NCI-H2227 treated with DMSO at 0.1 percent for 48 hours (cell line): ENCODE measurements around the gene BTF3.
A peak's percentile ranks its signal among the peaks of the same experiment; 100 is the strongest.
"Not testable (repeated sequence)": the region's sequence is repeated elsewhere in the genome, so short reads cannot be mapped to it uniquely, and the experiment has no call there.

Experiments used
- DNase-seq: peaks from one replicate; lab custom pipeline; 2025; lab: John Stamatoyannopoulos, UW

BTF3 gene

DNA sequence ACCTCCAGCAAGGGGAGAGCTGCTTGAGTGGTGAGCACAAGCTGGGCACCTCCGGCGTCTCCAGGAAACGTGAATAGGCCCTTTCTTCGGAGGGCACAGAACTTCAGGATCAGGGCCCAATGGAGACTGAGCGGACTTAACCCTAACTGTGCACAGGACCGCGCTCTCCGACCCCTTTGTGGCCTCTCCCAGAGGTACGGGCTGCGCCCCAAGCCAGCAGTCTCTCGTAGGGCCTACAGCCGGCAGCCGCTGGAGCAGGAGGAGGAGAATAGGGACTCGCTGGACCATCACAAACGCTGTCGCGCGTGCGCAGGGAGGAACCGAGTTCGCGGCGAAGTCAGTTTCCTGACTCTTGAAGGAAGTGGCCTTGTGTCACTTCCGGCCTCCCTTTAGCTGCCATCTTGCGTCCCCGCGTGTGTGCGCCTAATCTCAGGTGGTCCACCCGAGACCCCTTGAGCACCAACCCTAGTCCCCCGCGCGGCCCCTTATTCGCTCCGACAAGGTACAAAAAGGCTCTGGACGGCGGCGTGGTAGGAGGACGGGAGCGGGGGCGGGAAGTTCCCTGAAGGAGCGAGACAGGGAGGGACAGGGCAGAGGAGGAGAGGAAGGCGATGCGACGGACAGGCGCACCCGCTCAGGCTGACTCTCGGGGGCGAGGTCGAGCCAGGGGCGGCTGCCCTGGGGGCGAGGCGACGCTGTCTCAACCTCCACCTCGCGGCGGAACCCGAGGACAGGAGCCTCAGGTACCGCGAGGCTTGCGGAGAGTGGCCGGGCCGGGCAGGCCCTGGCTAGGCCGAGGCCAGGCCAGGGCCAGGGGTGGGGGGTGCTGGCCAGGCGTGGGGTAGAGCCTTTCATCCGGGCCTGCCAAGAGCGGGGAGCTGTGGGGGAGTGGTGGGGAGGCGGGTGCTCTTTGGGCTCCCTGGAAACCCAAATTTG lies at the start of gene BTF3:
Gene BTF3, plus strand, starts transcription at position 386 of the 936 bp plus-strand sequence. Its CDS starts 226 bp downstream, at position 612.
- peak; percentile 92 for DNase-seq

DNA sequence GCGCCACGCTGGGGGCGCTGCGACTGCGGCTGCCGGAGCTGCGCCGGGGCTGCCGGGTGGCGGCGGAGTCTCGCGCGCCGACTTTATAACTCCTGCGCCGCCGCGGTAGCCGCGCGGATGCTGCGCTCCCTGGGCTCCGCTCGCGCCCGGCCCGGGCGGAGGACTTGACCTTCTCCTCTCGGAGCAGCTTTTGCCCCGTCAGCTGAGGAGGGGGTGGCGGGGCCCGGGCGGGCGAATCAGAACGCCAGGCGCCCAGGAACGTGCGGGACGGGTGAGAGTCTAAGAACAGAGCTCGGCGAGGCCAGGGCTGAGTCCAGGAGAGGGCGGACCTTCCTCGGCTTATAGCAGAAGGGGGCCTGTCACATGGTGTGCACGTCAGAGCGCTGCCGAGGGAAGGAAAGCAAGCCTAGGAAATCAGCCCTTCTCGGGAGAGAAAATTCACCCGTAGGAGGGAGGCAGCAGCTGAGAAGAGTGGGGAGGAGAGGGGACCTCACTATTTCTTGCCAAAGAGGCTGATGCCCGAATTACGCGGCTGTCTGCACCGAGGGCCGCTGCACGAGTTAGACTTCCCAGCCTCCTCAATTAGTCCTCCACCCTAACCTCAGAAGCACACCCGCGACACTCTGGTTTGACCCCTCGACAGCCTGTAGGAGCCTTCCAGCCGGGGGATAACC lies 49.6 kb upstream of the BTF3 start, which contains the start of gene FOXD1:
Gene FOXD1, minus strand, starts transcription at position 315 of the 674 bp plus-strand sequence. CDS start 415 bp downstream, outside the sequence.
- peak; percentile 40 for DNase-seq

DNA sequence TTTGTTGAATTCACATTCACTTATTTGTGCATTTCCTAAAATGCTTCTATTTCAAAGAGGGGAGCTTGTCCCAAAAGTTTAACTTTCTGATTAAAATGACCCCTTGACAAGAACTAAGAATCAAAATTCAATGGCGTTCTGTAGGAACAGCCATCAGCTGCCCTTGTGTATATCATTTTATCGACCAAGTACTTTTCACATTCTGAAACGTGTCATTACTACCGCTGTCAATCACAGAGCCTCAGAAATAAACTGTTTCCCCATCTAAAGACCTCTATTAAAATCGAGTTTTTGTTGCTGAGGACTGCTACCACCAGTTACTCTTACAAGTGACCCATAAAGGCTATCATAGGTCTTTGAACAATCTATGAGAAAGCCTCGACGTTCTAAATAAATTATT lies 48.1 kb upstream of the BTF3 start:
- DNase-seq, result no peak

DNA sequence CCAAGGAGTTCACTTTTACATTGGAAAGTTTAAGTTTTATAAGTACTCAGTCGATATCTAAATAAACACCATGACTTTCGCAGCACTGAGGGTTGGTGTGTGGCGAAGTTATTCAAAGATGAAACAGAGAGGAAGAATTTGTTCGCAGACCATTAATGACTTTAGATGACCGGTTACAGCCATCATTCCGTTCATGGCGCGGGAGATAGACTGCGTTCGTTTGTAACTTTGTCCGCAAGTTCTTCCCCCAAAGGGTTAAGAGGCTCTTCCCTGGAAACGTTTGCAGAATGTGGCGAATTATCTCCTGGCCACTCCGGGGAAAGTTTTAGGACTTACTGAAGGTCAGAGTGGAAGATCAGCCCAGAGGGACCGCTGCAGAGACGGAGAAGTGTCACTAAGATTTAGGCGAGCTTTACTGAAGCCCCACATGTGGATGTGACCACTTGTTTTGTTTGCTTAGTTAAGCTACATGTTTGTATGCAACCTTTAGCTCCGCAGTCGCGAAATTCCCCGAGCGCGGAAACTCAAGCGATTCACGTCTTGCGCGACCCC lies 47.5 kb upstream of the BTF3 start:
- DNase-seq, result no peak

DNA sequence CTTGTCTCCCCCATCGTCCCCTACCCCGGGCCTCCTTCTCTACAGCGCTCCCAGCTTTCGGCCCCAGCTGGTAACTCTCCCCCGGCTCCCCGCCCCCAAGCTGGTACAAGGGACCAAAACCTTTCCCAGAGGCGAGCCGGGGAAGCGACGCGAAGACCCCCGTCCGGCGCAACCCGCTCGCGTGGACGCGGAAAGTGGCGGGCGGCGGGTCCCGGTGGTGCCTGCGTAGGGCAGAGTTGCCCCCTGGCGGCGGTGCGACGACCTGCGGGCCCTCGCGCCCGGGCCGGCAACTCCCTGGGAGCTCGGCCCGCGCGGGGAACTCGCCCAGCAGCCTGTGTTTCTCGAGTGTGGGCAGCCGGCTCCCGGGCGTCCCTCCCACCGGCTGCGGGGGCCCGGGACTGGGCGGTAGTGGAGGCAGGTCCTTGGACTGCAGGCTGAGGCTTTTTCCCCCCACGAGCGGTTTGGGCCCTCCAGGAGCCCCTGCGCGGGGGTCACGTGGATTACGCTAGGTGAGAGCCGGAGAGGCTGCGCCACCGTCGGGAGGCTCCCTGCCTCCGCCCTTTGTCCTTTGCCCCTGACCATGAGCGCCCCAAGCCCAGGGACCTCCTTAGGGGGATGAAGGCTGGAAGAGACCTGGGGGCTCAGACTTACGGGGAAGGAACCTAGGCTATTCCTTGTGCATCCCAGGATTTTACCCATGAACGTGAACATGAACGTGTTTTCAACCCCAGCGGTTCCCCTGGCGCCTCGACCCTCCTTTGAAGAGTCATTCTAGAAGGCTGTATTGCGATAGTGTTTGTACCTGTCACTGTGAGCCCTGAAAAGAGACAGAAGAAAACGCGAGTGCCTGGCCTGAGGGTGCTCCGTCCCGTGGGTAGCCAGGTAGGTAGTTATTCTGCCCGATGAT lies 46.8 kb upstream of the BTF3 start:
- DNase-seq, result no peak

DNA sequence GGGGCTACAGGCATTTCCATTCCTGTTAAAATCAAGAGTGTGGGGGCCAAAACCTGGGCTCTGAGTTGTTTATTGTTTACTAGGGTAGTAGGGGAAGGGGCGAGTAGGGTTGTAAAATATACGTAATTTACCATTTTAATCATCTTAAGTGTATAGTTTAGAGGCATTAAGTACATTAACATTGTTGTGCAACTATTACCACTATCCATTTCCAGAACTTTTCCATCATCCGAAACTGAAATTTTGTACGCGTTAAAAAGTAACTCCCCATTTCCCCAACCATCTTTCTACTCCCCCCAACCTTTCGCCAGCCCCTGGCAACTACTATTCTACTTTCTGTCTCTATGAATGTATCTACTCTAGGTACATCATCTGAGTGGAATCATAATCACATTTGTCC lies 46.0 kb upstream of the BTF3 start:
- no peak for DNase-seq

DNA sequence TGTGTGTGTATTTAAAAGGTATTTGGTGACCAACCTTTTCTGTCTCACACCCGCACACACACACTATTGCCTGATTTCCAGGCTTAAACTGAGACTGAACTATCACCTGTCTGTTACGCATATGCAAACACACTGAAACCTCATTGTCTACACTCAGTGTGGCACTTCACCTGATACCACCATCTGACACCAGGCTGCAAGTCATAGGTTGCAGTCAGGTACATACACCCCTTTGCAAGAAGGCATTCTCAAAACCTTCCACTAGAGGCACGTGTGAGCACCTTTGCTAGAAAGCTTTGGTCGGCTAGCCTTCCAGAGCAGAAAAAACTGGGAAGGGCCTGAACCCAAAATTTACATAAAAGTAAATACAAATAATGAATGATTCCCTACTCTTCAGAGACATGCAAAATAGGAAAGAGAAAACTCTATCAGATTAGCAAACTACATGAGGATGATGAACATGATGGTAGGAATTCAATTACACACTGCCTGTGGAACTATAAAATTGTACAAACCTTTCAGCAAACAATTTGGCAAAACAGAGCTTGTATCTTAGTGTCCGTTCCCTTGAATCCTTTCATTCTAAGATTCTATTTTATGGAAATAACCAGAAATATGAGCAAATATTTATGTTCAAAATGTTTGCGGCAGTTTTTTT lies 43.7 kb upstream of the BTF3 start:
- DNase-seq, result no peak

DNA sequence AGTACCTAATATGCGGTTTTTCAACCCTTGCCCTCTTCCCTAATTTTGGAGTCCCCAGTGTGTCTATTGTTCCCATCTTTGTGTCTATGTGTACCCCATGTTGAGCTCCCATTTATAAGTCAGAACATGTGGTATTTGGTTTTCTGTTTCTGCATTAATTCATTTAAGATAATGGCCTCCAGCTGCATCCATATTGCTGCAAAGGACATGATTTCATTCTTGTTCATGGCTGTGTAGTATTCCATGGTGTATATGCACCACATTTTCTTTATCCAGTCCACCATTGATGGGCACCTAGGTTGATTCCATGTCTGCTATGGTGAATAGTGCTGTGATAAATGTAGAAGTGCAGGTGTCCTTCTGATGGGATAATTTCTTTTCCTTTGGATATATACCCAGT lies 41.8 kb upstream of the BTF3 start:
- DNase-seq, result not testable (repeated sequence)

DNA sequence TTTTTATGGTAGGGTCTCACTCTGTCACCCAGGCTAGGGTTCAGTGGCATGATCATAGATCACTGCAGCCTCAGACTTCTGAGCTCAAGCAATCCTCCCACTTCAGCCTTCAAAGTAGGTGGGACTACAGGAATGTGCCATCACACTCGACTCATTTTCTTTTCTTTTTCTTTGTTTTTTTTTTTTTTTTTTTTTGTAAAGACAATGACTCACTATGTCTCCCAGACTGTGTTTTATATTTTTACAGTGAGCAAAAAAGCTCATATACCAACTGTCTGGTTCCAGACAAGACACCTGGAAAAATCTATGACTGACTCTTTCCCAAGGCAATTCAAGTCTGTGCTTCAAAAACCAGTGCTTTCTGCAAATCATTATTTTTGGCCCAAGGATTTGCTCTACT lies 38.9 kb upstream of the BTF3 start:
- no peak for DNase-seq

DNA sequence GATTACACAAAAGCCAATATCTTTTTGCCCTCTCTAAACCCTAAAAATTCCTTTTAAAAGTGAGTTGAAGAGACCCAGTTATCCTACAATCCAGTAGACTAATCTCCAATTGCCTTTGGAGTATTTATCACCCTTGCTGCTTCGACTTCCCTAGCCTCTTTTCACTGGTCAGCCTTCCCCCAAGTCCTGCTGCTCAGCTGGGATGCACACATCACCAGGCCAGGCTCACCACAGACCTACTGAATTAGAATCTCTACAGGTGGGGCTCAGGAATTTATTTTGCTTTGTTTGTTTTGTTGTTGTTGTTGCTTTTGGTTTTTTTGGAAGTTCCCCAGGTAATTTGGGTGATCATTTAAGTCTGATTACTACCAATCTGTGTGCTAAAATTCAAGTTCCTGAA lies 38.1 kb upstream of the BTF3 start:
- DNase-seq, result no peak

DNA sequence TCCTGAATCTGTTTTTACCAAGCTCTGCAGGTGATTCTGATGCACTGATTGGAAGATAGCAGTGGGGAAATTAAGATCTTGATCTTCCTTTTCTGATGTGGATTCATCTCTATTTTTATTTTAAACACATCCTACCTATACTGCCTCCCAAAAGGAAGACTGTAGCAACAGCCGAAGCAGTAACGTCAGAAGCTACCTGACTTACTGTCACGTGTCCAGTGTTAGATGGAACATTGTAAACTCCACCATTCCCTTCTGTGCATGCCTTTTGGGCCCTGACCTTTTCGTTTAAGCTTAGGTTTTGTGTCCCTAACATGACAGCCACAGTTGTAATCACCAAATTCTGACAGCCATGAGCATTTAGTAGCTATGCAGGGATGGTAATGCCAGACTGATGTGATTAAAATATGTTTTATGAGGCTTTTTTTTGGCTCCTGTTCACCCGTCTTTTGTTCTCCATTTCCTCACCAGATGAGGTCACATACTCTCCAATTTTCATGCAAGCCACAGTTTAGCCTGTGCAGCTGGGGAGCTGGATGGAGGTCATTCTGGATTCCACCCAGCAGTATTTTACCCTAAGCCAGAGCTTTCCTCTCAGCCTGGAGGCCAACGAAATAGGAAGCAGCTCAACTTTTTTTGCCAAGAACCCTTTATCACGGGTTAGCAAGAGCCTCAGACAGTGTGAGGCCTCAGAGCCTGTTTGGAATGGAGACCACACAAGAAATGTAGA lies 34.1 kb upstream of the BTF3 start:
- DNase-seq, result no peak

DNA sequence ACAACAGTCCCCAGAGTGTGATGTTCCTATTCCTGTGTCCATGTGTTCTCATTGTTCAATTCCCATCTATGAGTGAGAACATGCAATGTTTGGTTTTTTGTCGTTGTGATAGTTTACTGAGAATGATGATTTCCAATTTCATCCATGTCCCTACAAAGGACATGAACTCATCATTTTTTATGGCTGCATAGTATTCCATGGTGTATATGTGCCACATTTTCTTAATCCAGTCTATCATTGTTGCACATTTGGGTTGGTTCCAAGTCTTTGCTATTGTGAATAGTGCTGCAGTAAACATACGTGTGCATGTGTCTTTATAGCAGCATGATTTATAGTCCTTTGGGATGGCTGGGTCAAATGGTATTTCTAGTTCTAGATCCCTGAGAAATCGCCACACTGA lies 29.6 kb upstream of the BTF3 start:
- DNase-seq, result not testable (repeated sequence)

DNA sequence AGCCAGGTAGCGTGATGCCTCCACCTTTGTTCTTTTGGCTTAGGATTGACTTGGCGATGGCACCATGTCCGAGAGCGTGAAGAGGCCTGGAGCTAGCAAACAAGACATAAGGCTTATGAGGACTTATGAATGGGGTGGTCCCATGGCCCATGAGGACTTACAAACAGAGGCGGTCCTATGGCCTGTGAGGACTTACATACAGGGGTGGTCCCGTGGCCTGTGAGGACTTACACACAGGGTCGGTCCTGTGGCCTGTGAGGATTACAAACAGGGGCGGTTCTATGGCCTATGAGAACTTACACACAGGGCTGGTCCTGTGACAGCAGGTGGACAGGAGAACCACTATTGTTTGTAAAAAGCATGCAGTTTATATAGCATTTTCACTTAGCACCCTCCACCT lies 28.4 kb upstream of the BTF3 start:
- DNase-seq, result no peak

DNA sequence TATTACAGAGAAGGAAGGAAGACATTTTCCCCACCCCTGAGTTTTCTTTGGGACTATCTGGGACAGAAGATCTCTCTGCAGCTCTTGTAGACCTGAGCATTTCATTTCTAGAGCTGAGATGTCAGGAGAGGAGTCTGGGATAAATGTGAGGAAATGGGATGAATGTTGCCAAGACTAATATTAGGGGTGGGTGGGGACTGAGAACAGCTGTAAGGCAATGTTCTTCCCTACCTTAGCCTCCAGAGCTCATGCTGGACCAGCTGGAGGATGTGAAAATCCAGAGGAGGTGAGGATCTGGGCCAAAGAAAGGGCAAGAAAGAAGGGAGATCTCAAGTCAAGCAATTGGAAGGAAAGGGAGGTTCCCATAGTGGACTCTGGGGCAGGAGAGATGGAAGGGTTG lies 26.6 kb upstream of the BTF3 start:
- no peak for DNase-seq

DNA sequence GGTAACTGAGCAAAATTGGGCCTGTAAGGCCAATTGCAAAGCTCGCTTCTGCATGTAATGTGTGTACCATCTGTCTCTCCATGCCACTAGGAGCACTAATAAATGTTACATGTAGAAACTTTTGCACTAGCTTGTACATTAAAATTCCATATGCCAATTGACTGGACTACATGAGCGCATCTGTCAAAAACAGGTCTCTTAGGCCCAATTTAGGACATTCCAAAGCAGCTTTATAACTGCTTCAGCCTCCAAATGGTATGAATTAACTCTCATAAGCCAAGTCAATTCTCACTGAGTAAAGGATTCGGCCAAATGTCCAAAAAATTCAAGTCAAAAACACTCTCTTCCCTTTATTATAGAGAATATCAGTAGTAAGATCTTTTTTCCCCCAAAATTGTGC lies 26.1 kb upstream of the BTF3 start:
- DNase-seq, result no peak

DNA sequence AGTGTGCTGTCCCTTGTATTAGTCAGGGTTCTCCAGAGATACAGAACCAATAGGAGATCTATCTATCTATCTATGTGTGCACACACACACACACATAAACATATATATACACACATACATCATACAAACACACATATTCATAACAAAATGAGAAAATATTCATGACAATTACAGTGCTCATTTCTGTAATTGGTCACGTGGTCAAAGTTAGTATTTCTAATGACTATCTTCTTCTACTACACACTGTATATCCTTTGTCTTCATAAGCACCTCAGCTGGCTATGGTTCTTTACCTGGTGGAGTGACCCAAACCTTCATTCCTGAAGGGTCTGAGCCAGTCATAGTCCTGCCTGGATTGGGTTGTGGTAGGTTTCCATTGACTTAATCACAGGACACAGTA lies 17.7 kb upstream of the BTF3 start:
- DNase-seq, result no peak

DNA sequence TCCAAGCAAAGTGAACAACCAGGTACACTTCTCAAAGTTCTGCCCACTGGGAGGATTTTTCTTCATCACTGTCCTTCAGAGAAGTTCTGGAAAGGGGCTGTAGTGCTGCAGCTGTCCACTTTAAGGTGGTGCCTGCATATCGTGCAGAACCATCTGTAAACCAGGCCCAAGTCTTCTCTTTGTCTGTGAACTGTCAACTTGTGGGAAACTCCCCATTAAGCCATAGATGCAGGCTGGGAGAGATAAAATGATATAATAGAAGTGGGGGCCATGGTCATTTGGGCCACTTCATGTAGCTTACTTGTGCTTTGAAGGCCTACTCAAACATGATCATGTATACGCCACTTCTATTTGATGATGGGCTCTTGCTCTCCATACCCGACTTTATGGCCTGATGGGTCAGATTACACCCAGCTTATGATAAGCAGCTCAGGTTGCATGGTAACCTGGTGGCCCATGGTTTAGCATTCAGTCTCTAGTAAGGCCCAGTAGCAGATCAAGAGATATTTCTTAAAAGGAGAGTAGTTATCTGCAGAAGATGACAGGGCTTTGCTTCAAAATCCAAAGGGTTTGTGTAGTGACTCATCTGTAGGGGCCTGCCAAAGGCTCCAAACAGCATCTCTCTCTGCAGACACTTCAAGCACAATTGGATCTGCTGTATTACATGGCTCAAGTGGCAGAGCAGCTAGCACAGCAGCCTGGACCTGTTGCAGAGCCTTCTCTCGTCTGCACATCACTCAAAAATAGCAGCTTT lies 15.7 kb upstream of the BTF3 start:
- DNase-seq, result no peak

DNA sequence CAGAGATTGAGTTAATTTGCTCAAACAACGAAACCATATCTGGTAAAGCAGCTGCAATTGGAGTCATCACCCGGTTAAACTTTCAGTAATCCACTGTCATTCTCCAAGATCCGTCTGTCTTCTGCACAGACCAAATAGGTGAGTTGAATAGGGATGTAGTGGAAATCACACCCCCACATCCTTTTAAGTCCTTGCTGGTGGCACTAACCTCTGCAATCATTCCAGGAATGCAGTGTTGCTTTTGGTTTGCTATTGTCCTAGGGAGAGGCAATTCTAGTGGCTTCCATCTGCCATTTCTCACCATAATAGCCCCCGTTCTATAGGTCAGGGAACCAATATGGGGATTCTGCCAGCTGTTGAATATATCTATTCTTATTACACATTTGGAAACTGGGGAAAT lies 14.6 kb upstream of the BTF3 start:
- DNase-seq, result no peak

DNA sequence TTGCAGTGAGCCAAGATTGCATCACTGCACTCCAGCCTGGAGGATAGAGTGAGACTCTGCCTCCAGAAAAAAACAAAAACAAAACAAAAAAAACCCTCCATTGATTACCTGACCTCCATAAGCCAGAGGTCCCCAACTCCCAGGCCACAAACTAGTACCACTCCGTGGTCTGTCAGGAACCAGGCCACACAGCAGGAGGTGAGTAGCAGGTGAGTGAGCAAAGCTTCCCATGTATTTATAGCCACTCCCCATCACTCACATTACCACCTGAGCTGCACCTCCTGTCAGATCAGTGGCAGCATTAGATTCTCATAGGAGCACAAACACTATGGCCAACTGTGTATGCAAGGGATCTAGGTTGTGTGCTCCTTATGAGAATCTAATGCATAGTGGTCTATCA lies 13.7 kb upstream of the BTF3 start:
- DNase-seq, result no peak

DNA sequence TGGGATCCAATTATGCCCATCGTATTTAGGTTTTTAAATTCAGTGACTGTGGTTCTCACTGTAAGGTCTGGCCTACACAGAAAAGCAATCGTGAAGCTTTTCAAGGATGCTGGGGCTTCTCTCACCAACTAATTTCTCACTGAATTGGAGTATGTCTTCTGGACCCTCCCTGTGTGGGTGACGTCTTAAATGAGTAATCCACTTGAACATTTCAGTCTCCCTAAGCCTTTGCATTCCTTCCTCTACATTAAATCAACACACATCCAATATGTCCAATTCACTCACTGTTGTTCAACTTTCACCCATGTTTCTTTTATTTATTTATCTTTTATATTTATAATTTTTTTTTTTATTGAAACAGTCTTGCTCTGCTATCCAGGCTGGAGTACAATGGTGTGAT lies 12.5 kb upstream of the BTF3 start:
- DNase-seq, result no peak
